GM18508 (cell line): ENCODE data around the gene TMEM94.
"Not testable (repeated sequence)": the region's sequence is repeated elsewhere in the genome, so short reads cannot be mapped to it uniquely, and the experiment has no call there.

ENCODE experiments used
- ATAC-seq: cut with Tn5 transposase; IDR thresholded peaks from one replicate; pipeline ENCODE4 v1.9.1; 2021; ENCODE audit warnings: moderate number of reproducible peaks; ENCODE audit not compliant: insufficient read depth, unreplicated experiment

TMEM94 gene

DNA sequence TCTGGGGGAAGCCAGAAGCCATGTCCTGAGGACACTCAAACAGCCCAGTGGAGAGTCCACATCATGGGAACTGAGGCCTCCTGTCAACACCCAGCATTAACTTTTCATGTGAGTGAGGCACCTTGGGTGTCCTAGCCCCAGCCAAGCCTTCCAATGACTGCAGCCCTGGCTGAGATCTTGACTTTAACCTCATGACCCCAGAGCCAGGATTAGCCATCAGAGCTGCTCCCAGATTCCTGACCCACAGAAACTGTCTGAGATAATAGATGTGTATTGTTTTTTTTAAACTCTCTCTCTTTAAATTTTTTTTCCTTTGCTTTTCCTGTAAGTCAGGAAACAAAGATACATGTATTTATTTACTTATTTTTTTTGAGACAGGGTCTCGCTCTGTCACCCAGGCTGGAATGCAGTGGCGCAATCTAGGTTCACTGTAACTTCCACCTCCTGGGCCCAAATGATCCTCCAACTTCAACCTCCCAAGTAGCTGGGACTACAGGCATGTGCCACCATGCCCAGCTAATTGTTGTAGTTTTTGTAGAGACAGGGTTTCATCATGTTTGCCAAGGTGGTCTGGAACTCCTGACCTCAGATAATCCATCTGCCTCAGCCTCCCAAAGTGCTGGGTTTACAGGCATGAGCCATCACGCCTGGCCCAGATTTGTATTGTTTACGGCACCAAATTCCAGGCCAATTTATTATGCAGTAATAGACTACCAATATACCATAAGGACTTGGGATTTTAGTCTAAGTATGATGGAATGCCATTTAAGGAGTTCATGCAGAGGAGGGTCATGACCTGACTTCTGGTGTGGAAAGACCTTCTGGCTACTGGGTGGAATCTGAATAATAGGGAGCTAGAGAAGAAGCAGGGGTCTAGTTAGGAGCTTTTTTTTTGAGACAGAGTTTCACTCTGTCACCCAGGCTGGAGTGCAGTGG lies 14.0 kb upstream of the TMEM94 start:
- ATAC-seq = no peak

DNA sequence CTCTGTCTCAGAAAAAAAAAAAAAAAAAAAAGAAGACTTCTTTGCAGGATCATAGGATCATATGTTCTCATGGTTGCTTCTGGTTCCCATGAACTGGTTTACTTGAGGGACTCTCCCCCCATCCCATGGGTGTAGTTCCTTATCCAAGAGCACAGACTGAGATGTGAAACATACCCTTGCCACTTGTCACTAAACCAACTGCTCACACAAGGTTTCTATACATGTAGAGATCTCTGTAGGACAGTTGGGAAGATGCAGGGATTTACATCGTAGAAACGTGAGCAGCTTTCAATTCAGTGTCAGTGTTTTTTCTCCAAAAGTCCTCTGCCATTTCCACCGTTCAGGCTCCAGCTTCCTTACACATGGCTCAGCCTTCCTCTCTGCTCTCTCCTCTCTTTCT lies 11.1 kb upstream of the TMEM94 start:
- ATAC-seq = no peak

DNA sequence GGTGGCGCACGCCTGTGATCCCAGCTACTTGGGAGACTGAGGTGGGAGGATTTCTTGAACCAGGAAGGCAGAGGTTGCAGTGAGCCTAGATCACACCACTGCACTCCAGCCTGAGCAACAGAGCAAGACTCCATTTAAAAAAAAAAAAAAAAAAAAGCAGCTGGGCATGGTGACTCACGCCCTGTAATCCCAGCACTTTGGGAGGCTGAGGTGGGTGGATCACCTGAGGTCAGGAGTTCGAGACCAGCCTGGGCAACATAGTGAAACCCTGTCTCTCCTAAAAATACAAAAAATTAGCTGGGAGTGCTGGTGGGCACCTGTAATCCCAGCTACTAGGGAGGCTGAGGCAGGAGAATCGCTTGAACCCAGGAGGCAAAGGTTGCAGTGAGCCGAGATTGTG lies 10.5 kb upstream of the TMEM94 start:
- ATAC-seq = not testable (repeated sequence)

DNA sequence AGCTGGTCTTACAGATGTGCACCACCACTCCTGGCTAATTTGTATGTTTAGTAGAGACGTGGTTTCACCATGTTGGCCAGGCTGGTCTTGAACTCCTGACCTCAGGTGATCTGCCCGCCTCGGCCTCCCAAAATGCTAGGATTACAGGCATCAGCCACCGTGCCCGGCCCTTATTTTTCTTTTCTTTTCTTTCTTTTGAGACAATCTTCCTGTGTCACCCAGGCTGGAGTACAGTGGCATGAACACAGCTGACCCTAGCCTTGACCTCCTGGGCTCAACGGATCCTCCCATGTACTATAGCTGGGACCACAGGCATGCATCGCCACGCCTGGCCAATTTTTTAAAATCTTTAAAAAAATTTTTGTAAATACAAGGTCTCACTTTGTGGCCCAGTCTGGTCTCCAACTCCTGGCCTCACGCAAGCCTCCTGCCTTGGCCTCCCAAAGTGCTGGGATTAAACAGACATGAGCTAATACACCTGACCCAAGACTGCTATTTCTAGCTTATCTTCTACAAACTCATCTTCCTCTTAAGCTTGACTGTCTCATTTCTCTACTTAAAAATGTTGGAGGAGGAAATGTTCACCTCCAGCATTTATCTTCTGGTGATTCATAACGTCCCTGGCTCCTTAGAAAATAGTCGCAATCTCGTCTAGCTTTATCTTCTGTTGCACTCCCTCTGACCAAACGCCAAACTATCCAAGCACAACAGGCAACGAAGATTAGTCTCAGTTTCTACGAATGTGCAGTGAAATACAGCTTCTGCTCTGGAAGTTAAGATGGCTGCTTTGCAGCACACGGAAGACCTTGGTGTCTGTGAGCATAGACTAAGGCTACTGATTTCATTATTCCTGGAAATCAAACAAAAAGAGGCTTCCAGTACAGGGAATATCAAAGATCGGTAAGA lies 8.2 kb upstream of the TMEM94 start:
- ATAC-seq = no peak

- ATAC-seq = no peak
Measured at GRCh38 chr17:75450270-75450669, 6.2 kb upstream of the TMEM94 start.

GRCh38 chr17:75454193-75454592 lies 2.2 kb upstream of the TMEM94 start:
- ATAC-seq = no peak

DNA sequence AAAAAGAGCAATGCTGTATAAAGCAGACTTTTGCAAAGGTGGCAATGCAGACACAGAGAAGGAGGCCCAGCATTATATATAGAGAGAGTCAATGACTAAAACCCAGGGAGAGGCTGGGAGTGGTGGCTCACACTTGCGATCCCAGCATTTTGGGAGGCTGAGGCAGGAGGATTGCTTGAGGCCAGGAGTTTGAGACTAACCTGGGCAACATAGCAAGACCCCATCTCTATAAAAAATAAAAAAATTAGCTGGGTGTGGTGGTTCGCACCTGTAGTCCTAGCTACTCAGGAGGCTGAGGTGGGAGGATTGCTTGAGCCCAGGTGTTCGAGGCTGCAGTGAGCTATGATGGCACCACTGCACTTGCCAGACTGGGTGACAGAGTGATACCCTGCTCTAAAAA lies 1.8 kb upstream of the TMEM94 start:
- ATAC-seq = not testable (repeated sequence)

GRCh38 chr17:75456039-75456416 lies 407 bp upstream of the TMEM94 start:
- no peak for ATAC-seq

DNA sequence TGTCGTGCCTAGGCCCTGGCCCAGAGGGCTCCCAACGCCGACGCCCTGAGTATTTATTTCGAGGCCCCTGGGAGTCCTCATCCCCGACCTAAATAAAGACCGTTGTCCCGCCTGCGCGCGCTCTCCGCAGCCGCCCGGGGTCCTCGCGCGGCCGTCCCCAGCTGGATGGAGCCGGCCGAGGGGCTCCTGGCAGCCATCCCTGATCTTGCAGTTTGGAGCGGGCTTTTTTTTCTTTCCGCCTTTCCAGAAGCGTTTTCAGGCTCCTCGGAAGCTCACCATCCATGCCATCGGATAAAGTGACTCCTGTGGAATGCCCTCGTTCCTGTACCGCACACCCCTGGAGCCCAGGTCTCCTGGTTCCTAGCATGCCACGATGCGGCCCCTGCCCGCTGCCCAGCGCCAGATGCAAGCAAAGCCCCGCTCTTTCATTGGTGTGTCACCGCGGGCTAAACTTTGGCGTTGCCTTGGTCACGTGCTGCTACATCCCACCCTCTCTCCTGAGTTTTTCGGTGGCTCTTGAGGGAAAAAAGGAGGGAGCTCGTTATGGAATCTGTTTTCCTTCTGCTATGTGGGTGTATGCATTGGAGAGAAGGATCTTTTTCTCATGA lies 716 bp downstream of the TMEM94 start:
- no peak for ATAC-seq

GRCh38 chr17:75459246-75459589 lies 2.8 kb downstream of the TMEM94 start:
- ATAC-seq = no peak

DNA sequence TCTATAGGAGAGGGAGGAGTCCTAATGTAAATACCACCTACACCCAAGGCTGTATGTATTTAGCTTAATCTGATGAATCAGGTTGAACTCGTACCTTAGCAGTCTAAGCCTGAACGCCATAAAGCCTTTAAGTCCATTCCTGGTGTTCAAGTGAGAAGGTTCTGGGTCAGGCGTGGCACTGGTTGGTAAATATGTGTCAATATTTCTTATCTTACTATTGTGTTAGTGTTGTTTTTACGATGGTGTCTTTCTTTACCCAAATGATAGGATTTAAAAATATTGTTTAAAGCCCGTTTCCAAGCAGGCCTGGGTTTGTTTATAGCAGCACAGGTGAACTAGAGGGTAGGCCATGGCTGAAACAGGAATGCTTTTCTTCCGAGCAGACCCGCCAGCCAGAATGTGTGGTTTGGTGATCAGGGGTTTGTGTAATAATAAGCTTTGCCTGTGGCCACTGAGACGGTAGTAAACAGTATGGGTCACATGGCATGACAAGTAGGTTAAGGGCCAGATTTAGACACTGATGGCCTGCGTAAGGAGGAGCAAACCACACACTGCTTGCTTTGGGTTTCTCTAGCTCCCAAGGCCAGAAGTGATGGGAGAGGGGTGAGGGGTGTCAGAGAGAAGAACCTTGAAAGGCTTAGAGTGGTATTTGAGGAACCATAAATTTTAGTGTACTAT lies 3.3 kb downstream of the TMEM94 start:
- no peak for ATAC-seq

GRCh38 chr17:75460295-75460694 lies 3.9 kb downstream of the TMEM94 start:
- ATAC-seq = no peak

DNA sequence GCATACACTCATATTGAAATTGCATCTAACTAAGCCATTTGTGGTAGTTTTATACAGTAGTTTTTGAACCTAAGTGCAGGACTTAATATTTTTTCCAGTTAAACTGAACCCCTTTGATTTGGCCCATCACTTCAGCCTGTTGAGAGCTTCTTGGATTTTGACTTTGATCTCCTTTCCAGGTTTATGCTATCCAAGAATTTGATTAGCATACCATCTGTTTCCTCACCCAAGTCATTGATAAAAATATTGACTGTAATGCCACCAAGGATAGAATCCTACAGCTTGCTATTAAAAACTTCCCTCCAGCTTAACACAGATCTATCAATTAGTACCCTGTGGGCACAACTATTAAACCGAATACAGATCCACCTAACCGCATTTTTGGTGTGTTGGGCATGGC lies 7.2 kb downstream of the TMEM94 start:
- no peak for ATAC-seq

GRCh38 chr17:75465039-75465438 lies 8.6 kb downstream of the TMEM94 start:
- ATAC-seq = no peak

- ATAC-seq = no peak
Measured at GRCh38 chr17:75468291-75468754, 11.9 kb downstream of the TMEM94 start.

GRCh38 chr17:75468779-75469373 lies 12.4 kb downstream of the TMEM94 start:
- ATAC-seq = no peak

- ATAC-seq = no peak
Measured at GRCh38 chr17:75471207-75471606, 14.8 kb downstream of the TMEM94 start.

DNA sequence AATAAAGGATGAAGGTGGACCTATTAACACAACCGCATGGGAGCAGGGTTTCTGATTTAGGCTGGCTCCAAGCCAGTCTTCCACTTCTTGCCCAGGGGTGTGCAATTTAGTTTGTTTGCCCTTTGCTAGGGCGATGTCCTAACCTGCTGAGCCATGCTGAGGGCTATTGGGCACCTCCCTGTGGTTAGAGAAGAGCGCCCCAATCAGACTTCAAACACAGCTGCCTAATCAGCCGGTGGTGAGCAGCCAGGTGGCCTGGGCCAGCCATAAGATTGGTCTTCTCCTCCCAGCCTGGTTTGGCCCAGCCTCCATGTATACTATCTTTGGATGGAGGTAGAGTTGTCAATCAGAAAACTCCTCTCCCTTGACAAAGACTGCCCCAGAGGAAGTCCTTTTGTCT lies 15.7 kb downstream of the TMEM94 start:
- ATAC-seq = no peak

- ATAC-seq = no peak
Measured at GRCh38 chr17:75473246-75473645, 16.8 kb downstream of the TMEM94 start.

GRCh38 chr17:75474736-75475135 lies 18.3 kb downstream of the TMEM94 start:
- ATAC-seq = no peak
